Endothelial cell of umbilical vein (primary cell): ENCODE measurements around the gene GNG2. TPM values are rescaled to one million over a fixed set of nuclear protein-coding genes. Genes with fewer than 3 reads are reported as not detected.

Source experiments
- BruUV-seq: library from RNA; stranded (reverse); fragments of 400-500 nt; replicated peaks from 2 replicates; lab custom pipeline; 2021; lab: Mats Ljungman, UMichigan
- CTCF ChIA-PET: fragments of 300-600, 350-600 bp; sonication (Branson Sonifier 250); formaldehyde crosslinking; loops from one replicate; lab custom pipeline; 2021; ENCODE audit warnings: antibody characterized with exemption, inconsistent platforms; lab: Charles Lee
- POLR2A ChIA-PET: fragments of 300-600, 350-600 bp; sonication (Branson Sonifier 250); formaldehyde crosslinking; loops from one replicate; lab custom pipeline; 2021; ENCODE audit warnings: antibody characterized with exemption, inconsistent platforms; lab: Charles Lee
- DNase-seq: peaks from one replicate; pipeline ENCODE4 v3.0.0-alpha.2; 2011; ENCODE audit warnings: low read depth, low spot score
- FAIRE-seq: peaks from 2 replicates; lab custom pipeline; 2011; peaks lifted over from hg19 to GRCh38; lab: Jason Lieb, UNC
- H2AFZ ChIP-seq: 2 replicates; pipeline ENCODE4 v1.6.0; 2012; ENCODE audit warnings: low read depth, low read length, control low read depth, inconsistent platforms
- H3K27ac ChIP-seq: 2 replicates; pipeline ENCODE4 v1.5.1; 2011; ENCODE audit warnings: low read depth, mild to moderate bottlenecking, control low read depth, low read length, moderate library complexity; ENCODE audit not compliant: insufficient read depth
- H3K27me3 ChIP-seq, 2 experiments: 2 replicates each; pipeline versions ENCODE4 v1.6.0 to v1.6.1; 2011; ENCODE audit warnings: low read length in 2 of 2, mixed read lengths in 1 of 2; ENCODE audit not compliant: control insufficient read depth in 2 of 2, insufficient read depth in 2 of 2
- H3K36me3 ChIP-seq, 2 experiments: 2 replicates in 1 of 2; 3 replicates in 1 of 2; pipeline ENCODE4 v1.5.1; 2011; ENCODE audit warnings: low read length in 2 of 2, mild to moderate bottlenecking in 1 of 2, moderate library complexity in 1 of 2; ENCODE audit not compliant: control insufficient read depth in 2 of 2, insufficient read depth in 2 of 2; ENCODE audit errors: extremely low read depth in 1 of 2
- H3K4me1 ChIP-seq: 3 replicates; pipeline ENCODE4 v1.5.1; 2011; ENCODE audit warnings: mild to moderate bottlenecking, low read length; ENCODE audit not compliant: control insufficient read depth, insufficient read depth; ENCODE audit errors: extremely low read depth
- H3K4me2 ChIP-seq: 2 replicates; pipeline ENCODE4 v1.6.1; 2011; ENCODE audit warnings: low read length, control low read depth, mixed read lengths; ENCODE audit not compliant: insufficient read depth
- H3K4me3 ChIP-seq, 3 experiments: fragments of 200-600 bp in 1 of 3; sonication (generic), shearing (Covaris generic) in 1 of 3; replicated peaks in 1 of 3; 2 replicates each; pipeline ENCODE4 v1.5.1; 2011 to 2016; ENCODE audit warnings: control low read depth in 3 of 3, low read length in 3 of 3, mild to moderate bottlenecking in 2 of 3, inconsistent platforms in 1 of 3, low read depth in 1 of 3, moderate library complexity in 1 of 3; ENCODE audit not compliant: insufficient read depth in 1 of 3
- H3K79me2 ChIP-seq: 2 replicates; pipeline ENCODE4 v1.6.0; 2012; ENCODE audit warnings: low read length, inconsistent platforms; ENCODE audit not compliant: control insufficient read depth, insufficient read depth
- H3K9ac ChIP-seq: replicated peaks from 2 replicates; pipeline ENCODE3; 2011; ENCODE audit warnings: low read length, control low read depth; ENCODE audit not compliant: insufficient read depth; ENCODE audit errors: extremely low read depth
- H3K9me1 ChIP-seq: replicated peaks from 3 replicates; pipeline ENCODE4 v1.6.0; 2011; ENCODE audit warnings: mild to moderate bottlenecking, low read length; ENCODE audit not compliant: control insufficient read depth, insufficient read depth; ENCODE audit errors: extremely low read depth
- H3K9me3 ChIP-seq: replicated peaks from 2 replicates; pipeline ENCODE4 v1.5.1; 2012; ENCODE audit warnings: low read length, inconsistent platforms; ENCODE audit not compliant: control insufficient read depth, insufficient read depth
- H4K20me1 ChIP-seq: replicated peaks from 2 replicates; pipeline ENCODE3; 2011; ENCODE audit warnings: mild to moderate bottlenecking, low read length; ENCODE audit not compliant: control insufficient read depth, insufficient read depth; ENCODE audit errors: extremely low read depth
- CTCF ChIP-seq, 2 donors: IDR thresholded peaks; 1 replicate in 1 of 2; 2 replicates in 1 of 2; pipeline ENCODE4 v1.5.1; 2011; ENCODE audit warnings: low read length in 2 of 2, mild to moderate bottlenecking in 2 of 2, moderate library complexity in 2 of 2, control low read depth in 1 of 2, inconsistent platforms in 1 of 2, low read depth in 1 of 2; ENCODE audit not compliant: insufficient read depth in 1 of 2; ENCODE audit errors: extremely low read depth in 1 of 2
- EZH2 ChIP-seq: IDR thresholded peaks from 2 replicates; pipeline ENCODE4 v1.6.1; 2012; ENCODE audit warnings: borderline replicate concordance, low read depth, mild to moderate bottlenecking, moderate library complexity, low read length, inconsistent platforms; ENCODE audit not compliant: severe bottlenecking
- FOS ChIP-seq: IDR thresholded peaks from 2 replicates; pipeline ENCODE4 v1.6.1; 2011; ENCODE audit warnings: mild to moderate bottlenecking, low read length, moderate library complexity, borderline replicate concordance; ENCODE audit not compliant: insufficient read depth
- GATA2 ChIP-seq: IDR thresholded peaks from 2 replicates; pipeline ENCODE4 v1.7.0; 2011; ENCODE audit warnings: low read depth, mild to moderate bottlenecking, moderate library complexity, mixed read lengths, low read length; ENCODE audit not compliant: insufficient read length, insufficient read depth
- JUN ChIP-seq: IDR thresholded peaks from 2 replicates; pipeline ENCODE4 v1.6.1; 2011; ENCODE audit warnings: borderline replicate concordance, low read depth; ENCODE audit not compliant: insufficient read length, insufficient read depth
- MAX ChIP-seq: IDR thresholded peaks from 2 replicates; pipeline ENCODE4 v1.6.1; 2011; ENCODE audit not compliant: insufficient read depth, insufficient read length
- MYC ChIP-seq: IDR thresholded peaks from one replicate; pipeline ENCODE4 v1.6.1; 2011; ENCODE audit warnings: mild to moderate bottlenecking, low read depth, low read length
- POLR2A ChIP-seq: IDR thresholded peaks from 2 replicates; pipeline ENCODE4 v1.6.1; 2012; ENCODE audit warnings: low read depth, mild to moderate bottlenecking, control low read depth, low read length
- POLR2AphosphoS5 ChIP-seq: IDR thresholded peaks from 2 replicates; pipeline ENCODE4 v1.6.1; 2012; ENCODE audit warnings: low read depth, mild to moderate bottlenecking, control low read depth, low read length, moderate library complexity; ENCODE audit not compliant: insufficient read depth
- dilution Hi-C: fragments of 300-500 bp; cut with MboI; formaldehyde crosslinking; loops from one replicate; pipeline ENCODE4 v1.15.0; 2019; ENCODE audit warnings: low sequenced_read_pairs; ENCODE audit not compliant: extremely low pct_ligation_motif_present
- intact Hi-C: fragments of 100-400 bp; cut with micrococcal nuclease; formaldehyde crosslinking; loops from one replicate; pipeline ENCODE4 v1.10.0; 2022
- polyA plus RNA-seq, 4 experiments: library from polyadenylated mRNA; depleted of rRNA in 3 of 4; stranded (reverse) in 3 of 4; unstranded in 1 of 4; fragments of >200 nt; gene quantifications; 2 replicates each; pipeline versions ENCODE4 v1.2.1 to v1.2.3, GENCODE V29; 2011 to 2012; ENCODE audit warnings: missing spikeins in 1 of 4
- total RNA-seq: library from RNA; stranded (reverse); gene quantifications from 2 replicates; pipeline ENCODE4 v1.2.3, GENCODE V29; 2021

GNG2 gene
- total and polyA plus RNA-seq, 2 donors (not counting 3 experiments of a cell fraction or from before 2014, with no cell fraction given): not detected

DNA sequence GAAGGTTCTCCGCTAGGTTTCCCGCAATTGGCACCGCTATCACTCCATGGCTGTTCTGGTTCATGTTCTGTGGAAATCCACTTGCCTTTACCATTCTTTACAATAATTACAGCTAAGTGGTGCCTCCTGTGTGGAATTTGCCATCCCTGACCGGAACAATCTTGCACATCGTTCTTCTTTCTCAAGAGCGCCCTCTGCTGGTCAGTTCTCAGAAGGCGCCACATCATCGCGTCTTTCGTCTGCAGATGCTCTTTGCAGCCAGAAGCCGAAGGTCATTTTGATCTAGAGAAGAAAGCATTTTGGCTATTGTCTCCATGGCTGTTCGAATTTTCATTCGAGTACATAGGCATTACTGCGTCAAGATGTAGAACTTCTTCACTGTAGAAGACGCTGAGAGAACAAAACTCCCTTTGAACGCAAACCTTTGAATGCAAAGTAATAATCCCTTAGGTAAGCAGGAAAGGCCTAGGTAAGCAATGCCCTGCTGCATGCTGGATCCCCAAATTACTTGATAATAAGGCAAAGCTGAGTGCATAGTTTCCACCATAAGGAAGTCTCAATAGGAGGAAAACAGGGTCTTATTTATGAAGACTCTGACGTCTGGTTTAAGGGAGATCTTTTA is 118.8 kb downstream of the GNG2 start:
- Histone ChIP-seq H3K9me3 (no peaks in the 10 kb centered on the region), H3K4me1 (no peaks in the 10 kb centered on the region), H4K20me1 (no peaks in the 10 kb centered on the region), H3K27ac (no peak overlapping the region), H3K27me3 (peaks cover 22 to 34% of the 10 kb centered on the region in 2 experiments), H3K4me3 (no peak overlapping the region), H2AFZ (no peak overlapping the region), H3K4me2 (no peak overlapping the region), H3K36me3 (no peaks in the 10 kb centered on the region), H3K9ac (no peak overlapping the region), H3K9me1 (no peaks in the 10 kb centered on the region), H3K79me2 (no peaks in the 10 kb centered on the region)
- BruUV-seq: no TSS peak
- intact Hi-C loops: loop anchor here (1.0 to 5.0 kb wide), 5 partner anchors 132 to 696 kb away; no protein-coding TSS in a partner anchor
- peak; percentile 82 to 90 for TF ChIP-seq CTCF (IDR thresholded peaks at IDR 0.05; ENCODE audit: extremely low read depth in 1 of 2, insufficient read depth in 1 of 2, low read depth in 1 of 2, low read length in 2 of 2)
- no peak for TF ChIP-seq MYC
- POLR2A ChIA-PET: no interaction called here
- dilution Hi-C loops: no loop called here
- CTCF ChIA-PET: interaction anchor here (0.6 to 3.2 kb wide), 46 partner anchors 9 to 701 kb away, joined by 3 to 36 read pairs (median 4); partner anchors contain the start of genes GNG2 and RTRAF
- peak; percentile 80 for DNase-seq
- FAIRE-seq: peak; percentile 97

GRCh38 chr14:51981218-51981854 is 120.9 kb downstream of the GNG2 start:
- BruUV-seq: no TSS peak
- CTCF ChIA-PET: interaction anchor here (1.0 to 1.5 kb wide), 5 partner anchors 9 to 202 kb away, joined by 3 to 8 read pairs (median 5); no protein-coding TSS in a partner anchor

More at GRCh38 chr14:51981218-51981854, 120.9 kb downstream of the GNG2 start:
- Histone ChIP-seq H3K36me3 (no peaks in the 10 kb centered on the region), H4K20me1 (no peaks in the 10 kb centered on the region), H3K27me3 (peaks cover 21 to 40% of the 10 kb centered on the region in 2 experiments), H2AFZ (no peak overlapping the region), H3K9ac (no peak overlapping the region), H3K9me1 (no peaks in the 10 kb centered on the region), H3K79me2 (no peaks in the 10 kb centered on the region), H3K4me2 (no peak overlapping the region), H3K27ac (no peak overlapping the region), H3K4me3 (no peak overlapping the region), H3K4me1 (no peaks in the 10 kb centered on the region), H3K9me3 (no peaks in the 10 kb centered on the region)
- no peak for DNase-seq
- TF ChIP-seq POLR2A (no peak), MAX (no peak), GATA2 (no peak), CTCF (IDR thresholded peaks at IDR 0.05; ENCODE audit: extremely low read depth in 1 of 2, insufficient read depth in 1 of 2, low read depth in 1 of 2, low read length in 2 of 2) (no peak), FOS (no peak), JUN (no peak), EZH2 (no peak), MYC (no peak), POLR2AphosphoS5 (no peak)
- intact Hi-C loops (loop anchor here (10.0 kb wide), 1 partner anchor 327 kb away; the partner anchor contains the start of gene FRMD6), dilution Hi-C loops (no loop called here)
- no peak for FAIRE-seq
- POLR2A ChIA-PET: no interaction called here
